GM12873 (cell line): ENCODE measurements around the gene SNX22.

ENCODE experiments used
- TF ChIP-seq, protein P1 (sequence below): IDR thresholded peaks from 2 replicates; pipeline ENCODE4 v1.5.1; 2012; ENCODE audit warnings: low read depth, mild to moderate bottlenecking, moderate library complexity, low read length, control low read depth; ENCODE audit not compliant: insufficient read depth; ENCODE audit errors: missing control alignments

Gene SNX22

DNA sequence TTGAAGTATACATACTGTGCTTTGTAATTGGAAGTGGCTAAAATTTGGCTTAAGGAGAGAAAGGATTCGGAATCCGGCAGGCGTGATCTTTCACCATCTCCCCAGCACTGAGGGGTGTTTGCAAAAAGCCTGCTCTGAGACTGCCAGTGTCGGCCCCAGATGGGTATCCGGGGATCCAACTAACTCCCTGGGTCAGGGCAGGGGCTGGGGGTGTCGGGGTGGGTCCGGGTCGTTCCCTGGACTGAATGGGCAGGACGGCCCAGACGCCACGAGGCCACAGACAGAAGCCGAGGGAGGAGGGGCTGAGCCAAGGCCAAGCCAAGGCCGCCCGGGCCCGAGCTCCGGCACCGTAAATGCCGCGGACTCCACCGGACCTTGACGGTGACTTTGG lies 10.9 kb downstream of the SNX22 start:
- TF ChIP-seq, protein P1, sequence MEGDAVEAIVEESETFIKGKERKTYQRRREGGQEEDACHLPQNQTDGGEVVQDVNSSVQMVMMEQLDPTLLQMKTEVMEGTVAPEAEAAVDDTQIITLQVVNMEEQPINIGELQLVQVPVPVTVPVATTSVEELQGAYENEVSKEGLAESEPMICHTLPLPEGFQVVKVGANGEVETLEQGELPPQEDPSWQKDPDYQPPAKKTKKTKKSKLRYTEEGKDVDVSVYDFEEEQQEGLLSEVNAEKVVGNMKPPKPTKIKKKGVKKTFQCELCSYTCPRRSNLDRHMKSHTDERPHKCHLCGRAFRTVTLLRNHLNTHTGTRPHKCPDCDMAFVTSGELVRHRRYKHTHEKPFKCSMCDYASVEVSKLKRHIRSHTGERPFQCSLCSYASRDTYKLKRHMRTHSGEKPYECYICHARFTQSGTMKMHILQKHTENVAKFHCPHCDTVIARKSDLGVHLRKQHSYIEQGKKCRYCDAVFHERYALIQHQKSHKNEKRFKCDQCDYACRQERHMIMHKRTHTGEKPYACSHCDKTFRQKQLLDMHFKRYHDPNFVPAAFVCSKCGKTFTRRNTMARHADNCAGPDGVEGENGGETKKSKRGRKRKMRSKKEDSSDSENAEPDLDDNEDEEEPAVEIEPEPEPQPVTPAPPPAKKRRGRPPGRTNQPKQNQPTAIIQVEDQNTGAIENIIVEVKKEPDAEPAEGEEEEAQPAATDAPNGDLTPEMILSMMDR = no peak

DNA sequence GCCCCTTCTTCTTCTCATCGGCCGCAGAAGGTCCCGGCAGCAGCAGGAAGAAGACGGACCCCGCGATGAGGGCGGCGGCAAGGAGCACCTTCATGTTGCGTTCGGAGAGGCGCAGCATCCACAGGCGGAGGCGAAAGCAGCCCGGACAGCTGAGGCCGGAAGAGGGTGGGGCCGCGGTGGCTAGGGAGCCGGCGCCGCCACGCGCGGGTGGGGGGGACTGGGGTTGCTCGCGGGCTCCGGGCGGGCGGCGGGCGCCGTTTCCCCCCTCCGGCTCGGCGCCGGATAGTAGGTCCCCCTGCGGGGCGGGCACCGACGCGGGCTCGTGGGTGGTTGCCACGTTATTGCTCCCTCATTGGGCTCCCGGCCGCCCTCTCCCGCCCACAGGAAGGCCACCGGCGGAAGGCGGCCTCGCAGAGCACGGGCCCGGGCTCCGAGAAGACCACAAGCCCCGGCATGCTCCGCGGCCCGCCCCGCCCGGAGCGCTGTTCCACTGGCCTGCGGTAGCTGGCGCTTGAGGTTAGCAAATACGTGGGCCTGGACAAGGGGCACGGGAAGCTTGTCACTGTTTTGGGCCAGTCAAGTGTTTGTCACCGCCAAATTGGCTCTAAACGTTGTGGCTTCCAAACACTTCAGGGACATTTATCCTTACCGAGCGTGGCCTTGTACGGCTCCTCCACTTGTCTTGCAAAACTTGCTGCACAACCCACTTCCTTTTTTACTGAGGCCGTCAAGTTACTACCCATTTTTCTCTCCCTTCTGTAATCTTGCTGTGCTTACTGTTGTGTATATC lies 11.5 kb downstream of the SNX22 start, which contains the start of gene PPIB:
Gene PPIB (minus strand): TSS at position 154 of the 790 bp plus-strand sequence. CDS start 36 bp downstream, at position 118.
- TF ChIP-seq, protein P1 = peak; percentile 58

DNA sequence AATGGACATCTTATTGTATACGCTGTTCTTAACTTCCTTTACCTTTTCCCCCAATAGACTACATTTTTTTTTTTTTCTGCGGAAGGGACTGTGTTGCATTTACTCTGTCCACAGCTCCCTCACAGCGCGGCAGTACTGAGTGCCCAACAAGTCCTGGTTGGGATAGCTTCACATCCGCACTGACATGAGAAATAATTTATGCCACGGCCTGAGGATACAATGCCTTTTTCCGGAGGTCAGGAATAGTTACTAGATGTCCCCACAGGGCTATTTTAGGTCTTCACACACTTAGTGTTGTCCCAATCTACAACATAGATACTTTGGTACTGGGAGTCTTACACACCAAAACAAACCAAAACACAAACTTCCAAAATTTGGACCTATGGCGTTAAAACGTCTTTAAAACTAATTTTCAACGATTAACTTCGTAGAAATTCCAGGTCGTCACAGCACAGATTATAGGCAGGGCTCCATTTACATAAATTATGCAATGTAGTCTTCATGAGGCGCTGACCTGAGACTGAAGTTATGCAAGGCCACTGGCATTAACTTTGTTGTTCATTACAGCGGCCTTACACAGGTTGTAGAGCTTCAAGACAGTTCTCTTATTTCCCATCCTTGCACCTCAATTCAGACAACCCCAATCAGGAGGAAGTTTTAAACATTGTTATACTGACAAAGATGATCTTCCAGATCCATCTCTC lies 12.3 kb downstream of the SNX22 start:
- TF ChIP-seq, protein P1 = no peak

DNA sequence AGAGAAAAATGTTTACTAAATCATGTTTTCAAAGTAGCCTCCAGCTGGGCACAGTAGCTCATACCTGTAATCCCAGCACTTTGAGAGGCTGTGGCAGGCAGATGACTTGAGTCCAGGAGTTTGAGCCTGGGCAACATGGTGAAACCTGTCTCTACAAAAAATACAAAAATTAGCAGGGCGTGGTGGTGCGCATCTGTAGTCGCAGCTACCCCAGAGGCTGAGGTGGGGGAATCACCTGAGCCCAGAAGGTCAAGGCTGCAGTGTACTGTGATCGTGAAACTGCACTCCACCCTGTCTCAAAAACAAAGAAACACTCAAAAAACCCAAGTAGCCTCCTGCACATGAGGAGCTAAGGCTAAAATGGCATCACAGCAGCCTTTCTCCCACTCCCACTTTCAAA lies 12.9 kb downstream of the SNX22 start:
- TF ChIP-seq, protein P1 = no peak

DNA sequence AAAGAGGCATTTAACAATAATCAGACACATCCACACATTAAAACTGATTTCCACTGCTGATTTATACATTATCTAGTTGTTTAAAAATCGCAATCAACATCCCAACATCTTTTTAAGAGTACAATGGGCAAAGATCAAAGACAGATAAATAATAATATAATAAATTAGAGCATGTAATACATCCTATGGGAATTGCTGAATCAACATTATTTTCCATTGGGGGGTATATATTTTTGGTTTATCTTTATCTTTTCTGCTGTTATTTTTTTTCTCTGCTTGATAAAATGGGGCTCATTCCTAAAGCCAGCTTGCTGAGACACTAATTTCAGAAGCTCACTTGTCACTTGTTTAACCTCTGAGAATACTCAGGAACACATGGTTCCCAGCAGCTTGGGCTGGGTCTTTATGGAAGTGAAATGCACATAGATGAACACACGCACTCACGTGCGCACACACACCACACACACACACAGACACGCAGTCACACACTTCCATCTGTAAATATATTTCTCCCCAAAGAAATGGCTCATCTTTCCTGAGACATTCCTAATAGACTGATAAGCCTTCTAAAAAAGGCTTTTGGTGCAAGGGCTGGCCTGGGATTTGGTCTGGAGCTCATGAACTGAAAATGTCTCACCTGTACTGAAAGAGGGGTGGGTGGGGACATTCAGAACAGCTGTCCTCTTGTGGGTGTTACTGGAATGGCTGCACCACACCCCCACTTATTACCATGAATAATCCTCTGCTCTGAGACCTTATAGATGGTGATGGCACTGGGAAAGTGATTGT lies 14.8 kb downstream of the SNX22 start:
- TF ChIP-seq, protein P1 = no peak

DNA sequence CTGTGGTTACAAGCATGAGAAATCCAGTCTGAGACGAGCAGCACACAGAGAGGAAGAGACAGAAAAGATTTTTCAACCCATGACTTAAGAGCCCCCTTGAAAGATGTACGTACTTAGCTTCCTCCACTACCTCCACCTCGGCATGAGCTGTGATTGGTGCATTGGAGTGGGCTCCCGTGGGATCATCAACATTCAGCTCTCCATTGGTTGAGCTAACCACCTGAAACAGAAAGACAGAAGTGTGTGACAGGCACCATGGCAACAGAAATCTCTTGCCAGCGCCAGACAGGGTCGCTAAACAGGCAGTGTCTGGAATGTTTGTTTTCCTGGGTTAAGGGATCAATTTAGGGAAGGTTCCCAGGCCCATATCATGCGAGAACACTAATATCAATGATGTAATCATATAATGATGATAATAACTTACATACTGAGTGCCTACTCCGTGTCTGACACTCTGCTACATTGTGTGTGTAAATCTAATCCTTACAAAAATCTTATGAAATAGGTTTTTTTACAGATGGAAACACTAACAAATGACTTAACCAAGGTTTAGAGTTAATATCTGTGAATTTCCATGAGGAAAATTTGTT lies 28.8 kb downstream of the SNX22 start:
- TF ChIP-seq, protein P1 = no peak

DNA sequence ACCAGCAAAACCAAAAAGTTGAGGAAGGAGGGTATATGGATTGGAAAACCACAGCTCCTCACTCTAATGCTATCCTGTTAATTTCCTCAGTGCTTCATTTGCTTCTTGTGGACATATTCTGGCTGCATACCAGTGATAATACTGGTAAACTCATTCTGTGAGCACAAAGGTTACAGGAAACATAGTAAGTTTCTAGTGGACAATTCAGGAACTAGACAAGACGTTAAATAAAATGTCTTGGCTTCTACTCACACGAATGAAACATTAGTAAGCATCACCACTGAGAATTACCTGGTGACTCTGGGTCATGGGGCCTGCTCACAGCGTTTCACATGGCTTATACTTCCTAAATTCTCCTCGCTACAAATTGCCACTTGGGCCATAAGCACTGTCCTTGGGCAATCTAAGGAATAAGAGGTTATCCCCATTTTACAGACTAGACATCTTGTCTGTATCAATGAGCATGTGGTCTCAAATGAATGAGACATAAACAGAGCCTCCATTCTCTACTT lies 31.4 kb downstream of the SNX22 start:
- TF ChIP-seq, protein P1 = no peak
